BLaER1 treated with 17β-estradiol and CSF1 and Interleukin-3, amounts not matched to agents 10 nM and 100 nM (cell line): ENCODE measurements around the gene RPP14.
A peak's percentile ranks its signal among the peaks of the same experiment; 100 is the strongest.

ENCODE experiments used
- H3K27ac ChIP-seq, 11 experiments: shearing (Covaris generic); formaldehyde crosslinking; 2 replicates each; pipeline ENCODE4 v1.8.1; 2022
- H3K27me3 ChIP-seq, 11 experiments: shearing (Covaris generic); formaldehyde crosslinking; 2 replicates each; pipeline ENCODE4 v1.8.1; 2022
- H3K36me3 ChIP-seq, 11 experiments: shearing (Covaris generic); formaldehyde crosslinking; 2 replicates each; pipeline ENCODE4 v1.8.1; 2022
- H3K4me1 ChIP-seq, 10 experiments: shearing (Covaris generic); formaldehyde crosslinking; 2 replicates each; pipeline ENCODE4 v1.8.1; 2022
- H3K4me2 ChIP-seq, 11 experiments: shearing (Covaris generic); formaldehyde crosslinking; 2 replicates each; pipeline ENCODE4 v1.8.1; 2022
- H3K4me3 ChIP-seq, 10 experiments: shearing (Covaris generic); formaldehyde crosslinking; 2 replicates each; pipeline ENCODE4 v1.8.1; 2022
- H3K9ac ChIP-seq, 11 experiments: shearing (Covaris generic); formaldehyde crosslinking; 2 replicates each; pipeline ENCODE4 v1.8.1; 2022
- H3K9me3 ChIP-seq, 11 experiments: shearing (Covaris generic); formaldehyde crosslinking; replicated peaks in 1 of 11; 2 replicates each; pipeline ENCODE4 v1.8.1; 2022
- H4K20me1 ChIP-seq, 11 experiments: shearing (Covaris generic); formaldehyde crosslinking; 2 replicates each; pipeline ENCODE4 v1.8.1; 2022
- Cebpa-rat ChIP-seq, 11 experiments: shearing (Covaris generic); IDR thresholded peaks; 2 replicates each; pipeline ENCODE4 v1.8.1; 2022

The RPP14 gene

GRCh38 chr3:58358808-58359207 lies 52.8 kb downstream of the RPP14 start:
- no peak overlapping the region for H3K27ac ChIP-seq
- H3K4me3 ChIP-seq: no peak overlapping the region
- H3K9ac ChIP-seq: no peak overlapping the region
- H3K36me3 ChIP-seq: peaks cover 11 to 80% (median 76%) of the 10 kb centered on the region in 11 experiments; a peak in 21 of 22 replicates
- peaks cover 0 to 14% (median 8%) of the 10 kb centered on the region in 11 experiments; a peak in 7 of 22 replicates for H3K9me3 ChIP-seq
- TF ChIP-seq Cebpa-rat (IDR thresholded peaks at IDR 0.05): no peak
- H4K20me1 ChIP-seq: peaks cover 55 to 98% (median 75%) of the 10 kb centered on the region in 11 experiments; a peak in 21 of 22 replicates
- no peaks in the 10 kb centered on the region for H3K27me3 ChIP-seq
- H3K4me2 ChIP-seq: 0 out of 22 replicates have a peak overlapping the region, but pooled peaks of 1 of the 11 experiments have one; percentile 4
- H3K4me1 ChIP-seq: peaks cover 41 to 66% (median 56%) of the 10 kb centered on the region in 10 experiments

- Histone ChIP-seq H3K27me3 (no peaks in the 10 kb centered on the region), H3K4me3 (no peak overlapping the region), H3K4me1 (peaks cover 37 to 66% (median 54%) of the 10 kb centered on the region in 10 experiments), H3K27ac (no peak overlapping the region), H3K9me3 (peaks cover 0 to 21% (median 11%) of the 10 kb centered on the region in 11 experiments; a peak in 8 of 22 replicates), H3K36me3 (peaks cover 11 to 88% (median 76%) of the 10 kb centered on the region in 11 experiments; a peak in 21 of 22 replicates), H3K4me2 (no peak overlapping the region), H3K9ac (no peak overlapping the region), H4K20me1 (peaks cover 55 to 100% (median 83%) of the 10 kb centered on the region in 11 experiments; a peak in 21 of 22 replicates)
- TF ChIP-seq Cebpa-rat (IDR thresholded peaks at IDR 0.05): no peak
Observed at GRCh38 chr3:58359621-58360020, 53.6 kb downstream of the RPP14 start.

GRCh38 chr3:58361866-58362265 lies 55.8 kb downstream of the RPP14 start:
- H3K27me3 ChIP-seq: no peaks in the 10 kb centered on the region
- peaks cover 27 to 60% (median 40%) of the 10 kb centered on the region in 10 experiments for H3K4me1 ChIP-seq
- TF ChIP-seq Cebpa-rat (IDR thresholded peaks at IDR 0.05): no peak
- H3K27ac ChIP-seq: no peak overlapping the region
- no peak overlapping the region for H3K9ac ChIP-seq
- H3K9me3 ChIP-seq: peaks cover 0 to 38% (median 14%) of the 10 kb centered on the region in 11 experiments; a peak in 10 of 22 replicates
- peaks cover 40 to 100% (median 99%) of the 10 kb centered on the region in 11 experiments; a peak in 21 of 22 replicates for H4K20me1 ChIP-seq
- no peak overlapping the region for H3K4me2 ChIP-seq
- H3K36me3 ChIP-seq: peaks cover 12 to 98% (median 87%) of the 10 kb centered on the region in 11 experiments; a peak in 21 of 22 replicates
- no peak overlapping the region for H3K4me3 ChIP-seq

GRCh38 chr3:58366699-58367098 lies 60.7 kb downstream of the RPP14 start:
- no peak overlapping the region for H3K9ac ChIP-seq
- H3K36me3 ChIP-seq: peaks cover 43 to 99% (median 88%) of the 10 kb centered on the region in 11 experiments
- peaks cover 29 to 100% (median 96%) of the 10 kb centered on the region in 11 experiments; a peak in 21 of 22 replicates for H4K20me1 ChIP-seq
- peak overlapping the region in 1 of 11 experiments; percentile 10; a peak in 1 of 22 replicates for H3K27ac ChIP-seq
- H3K4me3 ChIP-seq: no peak overlapping the region
- peak overlapping the region in 7 of 11 experiments; percentile 27 to 55 (median 40); a peak in 7 of 22 replicates for H3K4me2 ChIP-seq
- H3K4me1 ChIP-seq: peaks cover 15 to 51% (median 30%) of the 10 kb centered on the region in 10 experiments; a peak in 19 of 20 replicates
- peaks cover 0 to 43% (median 14%) of the 10 kb centered on the region in 11 experiments; a peak in 10 of 22 replicates for H3K9me3 ChIP-seq
- no peak for TF ChIP-seq Cebpa-rat (IDR thresholded peaks at IDR 0.05)
- no peaks in the 10 kb centered on the region for H3K27me3 ChIP-seq

- Histone ChIP-seq H3K9ac (no peak overlapping the region), H3K27me3 (no peaks in the 10 kb centered on the region), H4K20me1 (peaks cover 9 to 100% (median 97%) of the 10 kb centered on the region in 11 experiments; a peak in 21 of 22 replicates), H3K4me3 (no peak overlapping the region), H3K9me3 (peaks cover 0 to 29% (median 3%) of the 10 kb centered on the region in 11 experiments; a peak in 9 of 22 replicates), H3K27ac (no peak overlapping the region), H3K4me2 (no peak overlapping the region), H3K4me1 (peaks cover 15 to 42% (median 23%) of the 10 kb centered on the region in 10 experiments; a peak in 19 of 20 replicates), H3K36me3 (peaks cover 51 to 99% (median 90%) of the 10 kb centered on the region in 11 experiments)
- TF ChIP-seq Cebpa-rat (IDR thresholded peaks at IDR 0.05): no peak
Observed at GRCh38 chr3:58369038-58369437, 63.0 kb downstream of the RPP14 start.
